AG04450 (cell line): ENCODE measurements around the gene SLIT1. TPM values are rescaled to one million over a fixed set of nuclear protein-coding genes. Genes with fewer than 3 reads are reported as not detected.

Experiments
- CTCF ChIA-PET: fragments of 300-600, 350-600 bp; formaldehyde crosslinking; extraction: SDS; loops from one replicate; lab custom pipeline; 2022; ENCODE audit warnings: antibody characterized with exemption, inconsistent platforms; lab: Charles Lee
- POLR2A ChIA-PET: fragments of 350-600 bp; formaldehyde crosslinking; extraction: SDS; loops from one replicate; lab custom pipeline; 2021; ENCODE audit warnings: antibody characterized with exemption, inconsistent platforms; lab: Yijun Ruan, JAX
- DNase-seq: peaks from one replicate; pipeline ENCODE4 v3.0.0-alpha.2; 2011; ENCODE audit warnings: low read depth, low spot score
- H3K27ac ChIP-seq: one replicate; pipeline ENCODE4 v1.5.1; 2012; ENCODE audit warnings: low read depth, low read length, control low read depth
- H3K27me3 ChIP-seq: one replicate; pipeline ENCODE4 v1.6.0; 2012; ENCODE audit warnings: low read length; ENCODE audit not compliant: control insufficient read depth, insufficient read depth
- H3K4me3 ChIP-seq: 2 replicates; pipeline ENCODE4 v1.5.1; 2011; ENCODE audit warnings: mild to moderate bottlenecking, low read depth, low read length, control low read depth
- H3K9me3 ChIP-seq: 2 replicates; pipeline ENCODE4 v1.5.1; 2012; ENCODE audit warnings: low read length; ENCODE audit not compliant: control insufficient read depth, insufficient read depth
- CTCF ChIP-seq: IDR thresholded peaks from 2 replicates; pipeline ENCODE4 v1.5.1; 2011; ENCODE audit warnings: low read depth, low read length, control low read depth, inconsistent platforms
- polyA plus RNA-seq: library from polyadenylated mRNA; depleted of rRNA; stranded (reverse); fragments of >200 nt; gene quantifications from 2 replicates; pipeline ENCODE4 v1.2.3, GENCODE V29; 2011

Gene SLIT1
- polyA plus RNA-seq, 1 experiment = 0.01 TPM

GRCh38 chr10:96996275-96996965 is 189.3 kb downstream of the SLIT1 start:
- DNase-seq = no peak
- no peak for TF ChIP-seq CTCF
- CTCF ChIA-PET = no interaction called here

GRCh38 chr10:96995851-96996250 is 189.9 kb downstream of the SLIT1 start:
- no peak for DNase-seq
- Histone ChIP-seq H3K9me3 (no peaks in the 10 kb centered on the region; the same call in 1 of the 2 replicates), H3K27me3 (no peaks in the 10 kb centered on the region), H3K4me3 (no peak overlapping the region), H3K27ac (no peak overlapping the region)
- no peak for TF ChIP-seq CTCF
- ChIA-PET CTCF (interaction anchor here (1.6 kb wide), 1 partner anchor 41 kb away, joined by 6 read pairs; no protein-coding TSS in a partner anchor), POLR2A (no interaction called here)

More at GRCh38 chr10:96996275-96996965, 189.3 kb downstream of the SLIT1 start:
- Histone ChIP-seq H3K27me3 (no peaks in the 10 kb centered on the region), H3K4me3 (no peak overlapping the region), H3K27ac (no peak overlapping the region), H3K9me3 (no peaks in the 10 kb centered on the region; the same call in 1 of the 2 replicates)
- POLR2A ChIA-PET = no interaction called here

- ChIA-PET POLR2A (no interaction called here), CTCF (no interaction called here)
- H3K4me3 ChIP-seq = no peak overlapping the region
- DNase-seq = no peak
- no peaks in the 10 kb centered on the region for H3K27me3 ChIP-seq
- no peak overlapping the region for H3K27ac ChIP-seq
- H3K9me3 ChIP-seq = no peaks in the 10 kb centered on the region
- no peak for TF ChIP-seq CTCF
Measured at GRCh38 chr10:96992721-96993120, 193.0 kb downstream of the SLIT1 start.

- DNase-seq = peak; percentile 64
- no peak for TF ChIP-seq CTCF
- H3K9me3 ChIP-seq = no peaks in the 10 kb centered on the region
- no peaks in the 10 kb centered on the region for H3K27me3 ChIP-seq
- CTCF ChIA-PET = interaction anchor here (0.6 to 1.1 kb wide), 7 partner anchors 28 to 350 kb away, joined by 3 to 4 read pairs (median 3); no protein-coding TSS in a partner anchor
- H3K27ac ChIP-seq = peak overlapping the region; percentile 87
- H3K4me3 ChIP-seq = peak overlapping the region; percentile 40
- POLR2A ChIA-PET = interaction anchor here (0.7 to 1.2 kb wide), 3 partner anchors 11 to 159 kb away, joined by 3 to 7 read pairs (median 3); partner anchors contain the start of gene LCOR
Measured at GRCh38 chr10:96991313-96991841, 194.4 kb downstream of the SLIT1 start.

GRCh38 chr10:96988426-96988825 is 197.3 kb downstream of the SLIT1 start:
- H3K27ac ChIP-seq = no peak overlapping the region
- CTCF ChIA-PET = no interaction called here
- POLR2A ChIA-PET = no interaction called here

More at GRCh38 chr10:96988426-96988825, 197.3 kb downstream of the SLIT1 start:
- no peak for DNase-seq
- Histone ChIP-seq H3K27me3 (no peaks in the 10 kb centered on the region), H3K4me3 (no peak overlapping the region), H3K9me3 (no peaks in the 10 kb centered on the region)
- no peak for TF ChIP-seq CTCF
